Measurements from ENCODE around the gene PPP2R3C.

- no peak for TF ChIP-seq EZH2 (IDR thresholded peaks at IDR 0.05; ENCODE audit: low read depth, unreplicated experiment)
- no peak for TF ChIP-seq EZH2phosphoT487 (IDR thresholded peaks at IDR 0.05; ENCODE audit: unreplicated experiment)
- no peak for TF ChIP-seq CTCF (conservative IDR thresholded peaks at IDR 0.05; ENCODE audit: low read depth in 2 of 2)
- no peak for TF ChIP-seq CREB1 (CRISPR knock-in tag; IDR thresholded peaks at IDR 0.05; ENCODE audit: low read depth)
- no peak for TF ChIP-seq ETS1 (IDR thresholded peaks at IDR 0.05)
Measured at GRCh38 chr14:35042632-35043031, 79.2 kb downstream of the PPP2R3C start.
